GM12878 (cell line): Measurements from ENCODE around the gene ARHGAP36.

Source experiments
- CTCF ChIP-seq, 3 experiments: IDR thresholded peaks in 2 of 3; conservative IDR thresholded peaks in 1 of 3; 2 replicates each; pipeline ENCODE4 v1.5.1; 2011; ENCODE audit warnings: low read depth in 3 of 3, low read length in 3 of 3, mild to moderate bottlenecking in 3 of 3, control low read depth in 2 of 3, moderate library complexity in 2 of 3, inconsistent platforms in 1 of 3, mixed read lengths in 1 of 3; ENCODE audit not compliant: control insufficient read depth in 2 of 3, insufficient read depth in 1 of 3; ENCODE audit errors: extremely low read depth in 1 of 3
- FOS ChIP-seq: IDR thresholded peaks from 3 replicates; pipeline ENCODE4 v1.6.1; 2011; ENCODE audit warnings: borderline replicate concordance; ENCODE audit not compliant: insufficient read length; ENCODE audit errors: extremely low read depth

DNA sequence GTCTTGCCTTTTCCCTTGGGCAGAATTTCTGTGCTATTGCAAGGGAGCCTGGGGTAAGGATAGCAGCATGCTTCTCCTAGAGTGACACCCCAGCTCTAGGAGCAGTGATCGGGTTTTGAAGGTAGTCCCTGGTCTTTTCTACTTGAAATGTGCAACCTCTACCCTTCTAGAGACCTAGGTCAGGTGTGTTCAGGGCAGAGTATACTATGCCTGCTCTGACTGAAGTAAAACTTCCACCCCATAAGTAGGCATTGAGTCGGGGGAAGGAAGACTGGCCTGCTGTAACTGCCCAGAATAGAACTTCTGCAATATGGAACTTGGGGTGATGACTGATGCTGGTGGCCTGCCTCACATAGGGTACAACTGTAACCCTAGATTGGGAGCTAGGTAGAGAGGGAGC lies 80.9 kb downstream of the ARHGAP36 start:
- TF ChIP-seq FOS = no peak
- TF ChIP-seq CTCF (IDR thresholded peaks at IDR 0.05 in 2 of 3, conservative IDR thresholded peaks at IDR 0.05 in 1 of 3; ENCODE audit: control insufficient read depth in 2 of 3, extremely low read depth in 1 of 3, insufficient read depth in 1 of 3, low read depth in 3 of 3, low read length in 3 of 3) = no peak
